HEK293 (cell line): ENCODE results near the gene FLYWCH1.

ENCODE experiments used
- CTCF ChIA-PET: fragments of 350-600 bp; formaldehyde crosslinking; extraction: SDS; loops from one replicate; lab custom pipeline; 2021; ENCODE audit warnings: antibody characterized with exemption; lab: Yijun Ruan, JAX
- POLR2A ChIA-PET: fragments of 300-600 bp; formaldehyde crosslinking; extraction: SDS; loops from one replicate; lab custom pipeline; 2020; ENCODE audit warnings: antibody characterized with exemption, inconsistent platforms; lab: Yijun Ruan, JAX
- H3K27ac ChIP-seq: fragments of 200-500 bp; sonication (Bioruptor generic); 2 replicates; pipeline ENCODE4 v1.5.1; 2014; ENCODE audit warnings: low read depth, low read length, control low read depth, inconsistent platforms; ENCODE audit errors: extremely low read depth
- H3K36me3 ChIP-seq, 2 experiments: fragments of 200-500 bp in 1 of 2; sonication (Bioruptor generic) in 1 of 2; 1 replicate in 1 of 2; 2 replicates in 1 of 2; pipeline ENCODE4 v1.5.1; 2014 to 2017; ENCODE audit warnings: inconsistent platforms in 2 of 2, low read length in 2 of 2; ENCODE audit not compliant: control insufficient read depth in 2 of 2, insufficient read depth in 1 of 2
- H3K4me1 ChIP-seq: fragments of 200-500 bp; sonication (Bioruptor generic); 2 replicates; pipeline ENCODE4 v1.5.1; 2014; ENCODE audit warnings: mild to moderate bottlenecking, low read length, inconsistent platforms; ENCODE audit not compliant: control insufficient read depth, insufficient read depth
- H3K4me3 ChIP-seq: 2 replicates; pipeline ENCODE4 v1.5.1; 2011; ENCODE audit warnings: low read depth, mild to moderate bottlenecking, control low read depth, low read length, moderate library complexity
- H3K9me3 ChIP-seq: fragments of 200-500 bp; sonication (Bioruptor generic); 2 replicates; pipeline ENCODE4 v1.5.1; 2014; ENCODE audit warnings: low read depth, low read length, inconsistent platforms; ENCODE audit not compliant: control insufficient read depth, insufficient read depth
- GLI2 ChIP-seq: fragments of 450-650 bp; formaldehyde crosslinking; IDR thresholded peaks from 2 replicates; pipeline ENCODE4; 2017; ENCODE audit warnings: missing biosample characterization, missing genetic modification characterization, low read depth, borderline replicate concordance
- GLIS1 ChIP-seq: fragments of 450-650 bp; formaldehyde crosslinking; IDR thresholded peaks from 2 replicates; pipeline ENCODE4 v1.5.1; 2016; ENCODE audit warnings: missing biosample characterization, missing genetic modification characterization
- SP2 ChIP-seq: fragments of 450-650 bp; formaldehyde crosslinking; IDR thresholded peaks from 2 replicates; pipeline ENCODE4 v1.5.1; 2016; ENCODE audit warnings: missing biosample characterization, missing genetic modification characterization
- ZBTB17 ChIP-seq: fragments of 450-650 bp; formaldehyde crosslinking; IDR thresholded peaks from 2 replicates; pipeline ENCODE4 v1.5.1; 2016; ENCODE audit warnings: missing biosample characterization, missing genetic modification characterization
- ZEB2 ChIP-seq: fragments of 450-650 bp; formaldehyde crosslinking; IDR thresholded peaks from 2 replicates; pipeline ENCODE4 v1.5.1; 2016; ENCODE audit warnings: missing biosample characterization, missing genetic modification characterization
- ZFHX2 ChIP-seq: fragments of 450-650 bp; formaldehyde crosslinking; conservative IDR thresholded peaks from 2 replicates; pipeline ENCODE4 v1.5.1; 2016; ENCODE audit warnings: missing biosample characterization, missing genetic modification characterization
- ZNF146 ChIP-seq: fragments of 450-650 bp; formaldehyde crosslinking; IDR thresholded peaks from 2 replicates; pipeline ENCODE4 v1.5.1; 2016; ENCODE audit warnings: missing biosample characterization, missing genetic modification characterization
- ZNF211 ChIP-seq: fragments of 450-650 bp; formaldehyde crosslinking; IDR thresholded peaks from 2 replicates; pipeline ENCODE4 v1.5.1; 2016; ENCODE audit warnings: low read depth, missing biosample characterization, missing genetic modification characterization
- ZNF214 ChIP-seq: fragments of 450-650 bp; formaldehyde crosslinking; IDR thresholded peaks from 2 replicates; pipeline ENCODE4 v1.5.1; 2017; ENCODE audit warnings: missing biosample characterization, mild to moderate bottlenecking, missing genetic modification characterization, borderline replicate concordance
- ZNF274 ChIP-seq, 2 experiments: fragments of 200-500 bp in 1 of 2; fragments of 450-650 bp in 1 of 2; sonication (Bioruptor generic) in 1 of 2; formaldehyde crosslinking in 1 of 2; IDR thresholded peaks; 2 replicates each; pipeline versions ENCODE4 v1.5.1 to v1.6.1; 2014 to 2016; ENCODE audit warnings: borderline replicate concordance in 1 of 2, inconsistent platforms in 1 of 2, low read length in 1 of 2, missing biosample characterization in 1 of 2, missing genetic modification characterization in 1 of 2
- ZNF341 ChIP-seq: fragments of 450-650 bp; formaldehyde crosslinking; IDR thresholded peaks from 2 replicates; pipeline ENCODE4; 2016; ENCODE audit warnings: low read depth, missing biosample characterization, missing genetic modification characterization
- ZNF416 ChIP-seq: fragments of 450-650 bp; formaldehyde crosslinking; IDR thresholded peaks from 2 replicates; pipeline ENCODE4 v1.5.1; 2016; ENCODE audit warnings: missing biosample characterization, missing genetic modification characterization
- ZNF530 ChIP-seq: fragments of 450-650 bp; formaldehyde crosslinking; IDR thresholded peaks from 2 replicates; pipeline ENCODE4 v1.5.1; 2016; ENCODE audit warnings: low read depth, missing biosample characterization, missing genetic modification characterization
- ZNF549 ChIP-seq: fragments of 450-650 bp; IDR thresholded peaks from 2 replicates; pipeline ENCODE4 v1.5.1; 2018; ENCODE audit warnings: missing biosample characterization, missing genetic modification characterization, mild to moderate bottlenecking, inconsistent platforms, moderate library complexity
- ZNF561 ChIP-seq: fragments of 450-650 bp; IDR thresholded peaks from 2 replicates; pipeline ENCODE4 v1.5.1; 2018; ENCODE audit warnings: missing biosample characterization, missing genetic modification characterization, borderline replicate concordance
- ZNF629 ChIP-seq: fragments of 450-650 bp; formaldehyde crosslinking; IDR thresholded peaks from 2 replicates; pipeline ENCODE4 v1.5.1; 2017; ENCODE audit warnings: missing biosample characterization, missing genetic modification characterization
- ZNF777 ChIP-seq: fragments of 450-650 bp; formaldehyde crosslinking; IDR thresholded peaks from 2 replicates; pipeline ENCODE4 v1.5.1; 2017; ENCODE audit warnings: missing biosample characterization, missing genetic modification characterization, borderline replicate concordance
- ZSCAN16 ChIP-seq: fragments of 450-650 bp; formaldehyde crosslinking; IDR thresholded peaks from 2 replicates; pipeline ENCODE4 v1.5.1; 2016; ENCODE audit warnings: missing biosample characterization, missing genetic modification characterization
- ZXDB ChIP-seq: fragments of 450-650 bp; formaldehyde crosslinking; IDR thresholded peaks from 2 replicates; pipeline ENCODE4 v1.5.1; 2016; ENCODE audit warnings: missing biosample characterization, missing genetic modification characterization
- TF ChIP-seq, protein P1 (sequence below): fragments of 450-650 bp; formaldehyde crosslinking; IDR thresholded peaks from 2 replicates; pipeline ENCODE4 v1.5.1; 2016; ENCODE audit warnings: missing biosample characterization, missing genetic modification characterization, borderline replicate concordance
- TF ChIP-seq, protein P2 (sequence below): fragments of 450-650 bp; formaldehyde crosslinking; IDR thresholded peaks from 2 replicates; pipeline ENCODE4 v1.5.1; 2016; ENCODE audit warnings: missing biosample characterization, missing genetic modification characterization
- TF ChIP-seq, protein P3 (sequence below): fragments of 450-650 bp; formaldehyde crosslinking; IDR thresholded peaks from 2 replicates; pipeline ENCODE4 v1.5.1; 2017; ENCODE audit warnings: missing biosample characterization, missing genetic modification characterization

The FLYWCH1 gene

DNA sequence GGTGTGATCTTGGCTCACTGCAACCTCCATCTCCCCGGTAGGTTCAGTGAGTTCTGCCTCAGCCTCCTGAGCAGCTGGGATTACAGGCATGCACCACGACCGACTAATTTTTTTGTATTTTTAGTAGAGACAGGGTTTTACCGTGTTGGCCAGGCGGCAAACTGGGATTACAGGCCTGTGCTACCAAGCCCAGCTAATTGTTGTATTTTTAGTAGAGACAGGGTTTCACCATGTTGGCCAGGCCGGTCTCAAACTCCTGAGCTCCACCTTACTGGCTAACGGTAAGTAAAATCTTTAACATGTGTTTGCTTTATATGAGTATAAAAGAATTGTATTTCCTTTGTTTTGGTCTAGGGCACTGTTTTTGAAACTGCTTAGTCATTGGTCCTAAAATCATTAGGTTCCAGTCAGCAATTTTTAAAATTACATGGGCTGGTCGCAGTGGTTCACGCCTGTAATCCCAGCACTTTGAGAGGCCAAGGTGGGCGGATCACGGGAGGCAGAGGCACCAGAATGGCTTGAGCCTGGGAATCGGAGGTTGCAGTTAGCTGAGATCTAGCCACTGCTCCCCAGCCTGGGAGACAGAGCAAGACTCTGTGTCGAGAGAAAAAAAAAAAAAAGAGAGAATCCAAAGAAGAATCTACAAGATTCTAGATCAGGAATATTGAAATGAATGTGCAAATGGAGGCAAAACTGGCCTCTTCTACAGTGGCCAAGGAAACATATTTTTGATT, 3.6 kb downstream of the FLYWCH1 start (continued):
- TF ChIP-seq, protein P1, sequence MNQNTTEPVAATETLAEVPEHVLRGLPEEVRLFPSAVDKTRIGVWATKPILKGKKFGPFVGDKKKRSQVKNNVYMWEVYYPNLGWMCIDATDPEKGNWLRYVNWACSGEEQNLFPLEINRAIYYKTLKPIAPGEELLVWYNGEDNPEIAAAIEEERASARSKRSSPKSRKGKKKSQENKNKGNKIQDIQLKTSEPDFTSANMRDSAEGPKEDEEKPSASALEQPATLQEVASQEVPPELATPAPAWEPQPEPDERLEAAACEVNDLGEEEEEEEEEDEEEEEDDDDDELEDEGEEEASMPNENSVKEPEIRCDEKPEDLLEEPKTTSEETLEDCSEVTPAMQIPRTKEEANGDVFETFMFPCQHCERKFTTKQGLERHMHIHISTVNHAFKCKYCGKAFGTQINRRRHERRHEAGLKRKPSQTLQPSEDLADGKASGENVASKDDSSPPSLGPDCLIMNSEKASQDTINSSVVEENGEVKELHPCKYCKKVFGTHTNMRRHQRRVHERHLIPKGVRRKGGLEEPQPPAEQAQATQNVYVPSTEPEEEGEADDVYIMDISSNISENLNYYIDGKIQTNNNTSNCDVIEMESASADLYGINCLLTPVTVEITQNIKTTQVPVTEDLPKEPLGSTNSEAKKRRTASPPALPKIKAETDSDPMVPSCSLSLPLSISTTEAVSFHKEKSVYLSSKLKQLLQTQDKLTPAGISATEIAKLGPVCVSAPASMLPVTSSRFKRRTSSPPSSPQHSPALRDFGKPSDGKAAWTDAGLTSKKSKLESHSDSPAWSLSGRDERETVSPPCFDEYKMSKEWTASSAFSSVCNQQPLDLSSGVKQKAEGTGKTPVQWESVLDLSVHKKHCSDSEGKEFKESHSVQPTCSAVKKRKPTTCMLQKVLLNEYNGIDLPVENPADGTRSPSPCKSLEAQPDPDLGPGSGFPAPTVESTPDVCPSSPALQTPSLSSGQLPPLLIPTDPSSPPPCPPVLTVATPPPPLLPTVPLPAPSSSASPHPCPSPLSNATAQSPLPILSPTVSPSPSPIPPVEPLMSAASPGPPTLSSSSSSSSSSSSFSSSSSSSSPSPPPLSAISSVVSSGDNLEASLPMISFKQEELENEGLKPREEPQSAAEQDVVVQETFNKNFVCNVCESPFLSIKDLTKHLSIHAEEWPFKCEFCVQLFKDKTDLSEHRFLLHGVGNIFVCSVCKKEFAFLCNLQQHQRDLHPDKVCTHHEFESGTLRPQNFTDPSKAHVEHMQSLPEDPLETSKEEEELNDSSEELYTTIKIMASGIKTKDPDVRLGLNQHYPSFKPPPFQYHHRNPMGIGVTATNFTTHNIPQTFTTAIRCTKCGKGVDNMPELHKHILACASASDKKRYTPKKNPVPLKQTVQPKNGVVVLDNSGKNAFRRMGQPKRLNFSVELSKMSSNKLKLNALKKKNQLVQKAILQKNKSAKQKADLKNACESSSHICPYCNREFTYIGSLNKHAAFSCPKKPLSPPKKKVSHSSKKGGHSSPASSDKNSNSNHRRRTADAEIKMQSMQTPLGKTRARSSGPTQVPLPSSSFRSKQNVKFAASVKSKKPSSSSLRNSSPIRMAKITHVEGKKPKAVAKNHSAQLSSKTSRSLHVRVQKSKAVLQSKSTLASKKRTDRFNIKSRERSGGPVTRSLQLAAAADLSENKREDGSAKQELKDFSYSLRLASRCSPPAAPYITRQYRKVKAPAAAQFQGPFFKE (tag by site-specific recombination), result no peak
- TF ChIP-seq ZNF777 (tag by site-specific recombination) (no peak), ZNF629 (tag by site-specific recombination) (no peak), ZFHX2 (peak; percentile 67), ZNF341 (no peak), SP2 (peak; percentile 35; the same call in 1 of the 2 replicates), ZNF146 (tag by site-specific recombination) (no peak), ZSCAN16 (tag by site-specific recombination) (no peak), ZBTB17 (tag by site-specific recombination) (peak; percentile 80; the same call in 1 of the 2 replicates), ZNF211 (no peak)
- TF ChIP-seq, protein P2, sequence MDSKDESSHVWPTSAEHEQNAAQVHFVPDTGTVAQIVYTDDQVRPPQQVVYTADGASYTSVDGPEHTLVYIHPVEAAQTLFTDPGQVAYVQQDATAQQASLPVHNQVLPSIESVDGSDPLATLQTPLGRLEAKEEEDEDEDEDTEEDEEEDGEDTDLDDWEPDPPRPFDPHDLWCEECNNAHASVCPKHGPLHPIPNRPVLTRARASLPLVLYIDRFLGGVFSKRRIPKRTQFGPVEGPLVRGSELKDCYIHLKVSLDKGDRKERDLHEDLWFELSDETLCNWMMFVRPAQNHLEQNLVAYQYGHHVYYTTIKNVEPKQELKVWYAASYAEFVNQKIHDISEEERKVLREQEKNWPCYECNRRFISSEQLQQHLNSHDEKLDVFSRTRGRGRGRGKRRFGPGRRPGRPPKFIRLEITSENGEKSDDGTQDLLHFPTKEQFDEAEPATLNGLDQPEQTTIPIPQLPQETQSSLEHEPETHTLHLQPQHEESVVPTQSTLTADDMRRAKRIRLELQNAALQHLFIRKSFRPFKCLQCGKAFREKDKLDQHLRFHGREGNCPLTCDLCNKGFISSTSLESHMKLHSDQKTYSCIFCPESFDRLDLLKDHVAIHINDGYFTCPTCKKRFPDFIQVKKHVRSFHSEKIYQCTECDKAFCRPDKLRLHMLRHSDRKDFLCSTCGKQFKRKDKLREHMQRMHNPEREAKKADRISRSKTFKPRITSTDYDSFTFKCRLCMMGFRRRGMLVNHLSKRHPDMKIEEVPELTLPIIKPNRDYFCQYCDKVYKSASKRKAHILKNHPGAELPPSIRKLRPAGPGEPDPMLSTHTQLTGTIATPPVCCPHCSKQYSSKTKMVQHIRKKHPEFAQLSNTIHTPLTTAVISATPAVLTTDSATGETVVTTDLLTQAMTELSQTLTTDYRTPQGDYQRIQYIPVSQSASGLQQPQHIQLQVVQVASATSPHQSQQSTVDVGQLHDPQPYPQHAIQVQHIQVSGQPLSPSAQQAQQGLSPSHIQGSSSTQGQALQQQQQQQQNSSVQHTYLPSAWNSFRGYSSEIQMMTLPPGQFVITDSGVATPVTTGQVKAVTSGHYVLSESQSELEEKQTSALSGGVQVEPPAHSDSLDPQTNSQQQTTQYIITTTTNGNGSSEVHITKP (tag by site-specific recombination), result peak; percentile 61; the same call in 1 of the 2 replicates
- TF ChIP-seq, protein P3, sequence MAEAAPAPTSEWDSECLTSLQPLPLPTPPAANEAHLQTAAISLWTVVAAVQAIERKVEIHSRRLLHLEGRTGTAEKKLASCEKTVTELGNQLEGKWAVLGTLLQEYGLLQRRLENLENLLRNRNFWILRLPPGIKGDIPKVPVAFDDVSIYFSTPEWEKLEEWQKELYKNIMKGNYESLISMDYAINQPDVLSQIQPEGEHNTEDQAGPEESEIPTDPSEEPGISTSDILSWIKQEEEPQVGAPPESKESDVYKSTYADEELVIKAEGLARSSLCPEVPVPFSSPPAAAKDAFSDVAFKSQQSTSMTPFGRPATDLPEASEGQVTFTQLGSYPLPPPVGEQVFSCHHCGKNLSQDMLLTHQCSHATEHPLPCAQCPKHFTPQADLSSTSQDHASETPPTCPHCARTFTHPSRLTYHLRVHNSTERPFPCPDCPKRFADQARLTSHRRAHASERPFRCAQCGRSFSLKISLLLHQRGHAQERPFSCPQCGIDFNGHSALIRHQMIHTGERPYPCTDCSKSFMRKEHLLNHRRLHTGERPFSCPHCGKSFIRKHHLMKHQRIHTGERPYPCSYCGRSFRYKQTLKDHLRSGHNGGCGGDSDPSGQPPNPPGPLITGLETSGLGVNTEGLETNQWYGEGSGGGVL (tag by site-specific recombination), result no peak

DNA sequence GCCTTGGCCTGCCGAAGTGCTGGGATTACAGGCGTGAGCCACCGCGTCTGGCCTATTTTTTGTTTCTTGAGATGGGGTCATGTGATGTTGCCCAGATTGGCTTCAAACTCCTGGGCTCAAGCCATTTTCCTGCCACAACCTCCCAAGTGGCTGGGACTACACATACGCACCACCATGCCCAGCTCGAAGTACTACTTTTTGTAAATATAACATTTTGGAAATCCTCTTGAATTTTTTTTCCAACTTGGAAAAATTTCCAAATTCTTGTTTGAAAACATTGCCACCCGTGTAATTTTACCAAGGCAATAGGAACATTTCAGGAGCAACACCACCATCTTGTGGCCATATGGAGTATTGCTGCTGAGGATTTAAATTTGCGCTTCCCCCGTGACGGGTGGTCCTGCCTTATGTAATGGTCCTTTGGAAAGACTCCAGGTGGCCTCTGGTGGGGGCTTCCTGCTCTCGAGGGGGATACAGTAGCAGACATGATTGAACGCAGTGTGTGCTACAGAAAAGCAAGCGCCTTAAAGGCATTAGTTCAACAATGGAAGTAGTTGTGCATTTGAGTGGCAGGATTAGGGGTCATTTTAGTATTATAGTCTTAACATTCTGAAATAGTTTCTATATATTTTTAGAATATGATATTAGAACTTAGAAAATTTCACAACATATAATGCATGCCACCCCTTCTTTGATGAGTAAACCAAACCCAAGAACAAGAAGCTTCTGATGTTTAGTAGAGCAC, 8.0 kb downstream of the FLYWCH1 start:
- POLR2A ChIA-PET, result interaction anchor here (1.2 kb wide), 1 partner anchor 37 kb away, joined by 5 read pairs; the partner anchor contains the start of gene FLYWCH2
- H3K4me1 ChIP-seq, result 0 out of 2 replicates have a peak, but pooled peaks cover 4% of the 10 kb centered on the region
- H3K27ac ChIP-seq, result no peak overlapping the region
- H3K4me3 ChIP-seq, result no peak overlapping the region
- CTCF ChIA-PET, result interaction anchor here (0.5 to 4.0 kb wide), 23 partner anchors 8 to 166 kb away, joined by 3 to 31 read pairs (median 4); partner anchors contain the start of gene FLYWCH2
- H3K36me3 ChIP-seq, result peaks cover 7 to 17% of the 10 kb centered on the region in 2 experiments; a peak in 2 of 3 replicates
- H3K9me3 ChIP-seq, result no peaks in the 10 kb centered on the region
- no peak for TF ChIP-seq GLIS1 (tag by site-specific recombination)
- TF ChIP-seq ZNF530 (tag by site-specific recombination), result no peak
- TF ChIP-seq ZEB2 (tag by site-specific recombination), result 0 out of 2 replicates have a peak, but pooled peaks have one; percentile 19
- no peak for TF ChIP-seq ZNF274 (IDR thresholded peaks at IDR 0.05; ENCODE audit: low read length)
- TF ChIP-seq ZNF274 (tag by site-specific recombination; IDR thresholded peaks at IDR 0.05; ENCODE audit: borderline replicate concordance), result no peak
- TF ChIP-seq ZNF561 (tag by site-specific recombination), result no peak
- no peak for TF ChIP-seq ZNF416 (tag by site-specific recombination)
- TF ChIP-seq GLI2 (tag by site-specific recombination), result no peak
- TF ChIP-seq ZXDB, result no peak
- no peak for TF ChIP-seq ZNF549 (tag by site-specific recombination)
- TF ChIP-seq ZNF214, result no peak
